T-helper 22 cell (primary cell): Measurements from ENCODE around the gene GFER.
"Not testable (repeated sequence)": the region's sequence is repeated elsewhere in the genome, so short reads cannot be mapped to it uniquely, and the experiment has no call there.

ENCODE experiments used
- DNase-seq: peaks from one replicate; pipeline ENCODE4 v3.0.0-alpha.2; 2020; ENCODE audit warnings: low read depth

The GFER gene

DNA sequence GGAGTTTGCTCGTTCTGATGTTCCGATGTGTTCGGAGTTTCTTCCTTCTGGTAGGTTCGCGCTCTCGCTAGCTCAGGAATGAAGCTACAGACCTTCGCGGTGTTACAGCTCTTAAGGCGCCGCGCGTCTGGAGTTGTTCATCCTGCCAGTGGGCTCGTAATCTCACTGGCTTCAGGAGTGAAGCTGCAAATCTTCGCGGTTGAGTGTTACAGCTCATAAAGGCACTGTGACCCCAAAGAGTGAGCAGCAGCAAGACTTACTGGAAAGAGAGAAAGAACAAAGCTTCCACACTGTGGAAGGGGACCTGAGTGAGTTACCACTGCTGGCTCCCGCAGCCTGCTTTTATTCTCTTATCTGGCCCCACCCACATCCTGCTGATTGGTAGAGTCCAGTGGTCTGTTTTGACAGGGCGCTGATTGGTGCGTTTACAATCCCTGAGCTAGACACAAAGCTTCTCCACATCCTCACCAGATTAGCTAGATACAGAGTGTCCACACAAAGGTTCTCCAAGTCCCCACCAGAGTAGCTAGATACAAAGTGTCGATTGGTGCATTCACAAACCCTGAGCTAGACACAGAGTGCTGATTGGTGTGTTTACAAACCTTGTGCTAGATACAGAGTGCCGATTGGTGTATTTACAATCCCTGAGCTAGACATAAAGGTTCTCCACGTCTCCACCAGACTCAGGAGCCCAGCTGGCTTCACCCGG, 26.4 kb upstream of the GFER start:
- DNase-seq = not testable (repeated sequence)

GRCh38 chr16:1958143-1958491, 25.9 kb upstream of the GFER start:
- DNase-seq = not testable (repeated sequence)

- no peak for DNase-seq
Measured at GRCh38 chr16:1958715-1959268, 25.2 kb upstream of the GFER start.

DNA sequence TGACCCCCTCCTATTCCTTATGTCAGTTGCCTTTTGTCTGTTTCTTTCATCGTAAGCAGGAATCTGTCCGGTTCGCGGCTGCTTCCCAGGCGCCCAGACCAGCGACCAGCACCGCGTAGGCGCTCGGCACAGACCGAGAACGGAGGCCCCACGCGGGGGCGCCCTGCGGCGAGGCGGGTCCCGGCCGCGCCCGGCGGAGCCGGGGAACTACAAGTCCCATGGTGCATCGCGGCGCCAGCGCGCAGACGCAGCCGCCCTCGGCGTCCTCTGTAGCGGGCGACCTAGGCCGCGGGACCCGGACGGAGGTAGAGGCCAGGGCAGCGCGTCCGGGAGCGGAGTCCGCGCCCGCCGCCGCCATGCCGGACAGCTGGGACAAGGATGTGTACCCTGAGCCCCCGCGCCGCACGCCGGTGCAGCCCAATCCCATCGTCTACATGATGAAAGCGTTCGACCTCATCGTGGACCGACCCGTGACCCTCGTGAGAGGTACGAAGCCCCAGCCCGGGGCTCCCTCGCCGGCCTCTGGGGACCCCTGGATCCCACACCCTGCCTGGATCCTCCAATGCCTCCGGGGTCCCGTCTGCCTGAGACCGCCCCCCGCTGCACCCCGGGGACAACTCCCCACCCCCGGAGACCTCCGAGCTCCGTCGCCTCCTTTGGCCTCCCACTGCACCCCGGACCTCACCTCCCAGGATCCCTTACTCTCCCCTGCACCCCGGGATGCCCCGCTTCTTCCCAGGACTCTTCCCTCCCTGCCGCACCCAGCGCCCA, 24.5 kb upstream of the GFER start, which contains the start of gene NDUFB10:
NDUFB10 (plus strand) TSS at position 270 of the 771 bp plus-strand sequence; CDS start at position 357, 87 bp downstream.
- DNase-seq = peak; percentile 79

DNA sequence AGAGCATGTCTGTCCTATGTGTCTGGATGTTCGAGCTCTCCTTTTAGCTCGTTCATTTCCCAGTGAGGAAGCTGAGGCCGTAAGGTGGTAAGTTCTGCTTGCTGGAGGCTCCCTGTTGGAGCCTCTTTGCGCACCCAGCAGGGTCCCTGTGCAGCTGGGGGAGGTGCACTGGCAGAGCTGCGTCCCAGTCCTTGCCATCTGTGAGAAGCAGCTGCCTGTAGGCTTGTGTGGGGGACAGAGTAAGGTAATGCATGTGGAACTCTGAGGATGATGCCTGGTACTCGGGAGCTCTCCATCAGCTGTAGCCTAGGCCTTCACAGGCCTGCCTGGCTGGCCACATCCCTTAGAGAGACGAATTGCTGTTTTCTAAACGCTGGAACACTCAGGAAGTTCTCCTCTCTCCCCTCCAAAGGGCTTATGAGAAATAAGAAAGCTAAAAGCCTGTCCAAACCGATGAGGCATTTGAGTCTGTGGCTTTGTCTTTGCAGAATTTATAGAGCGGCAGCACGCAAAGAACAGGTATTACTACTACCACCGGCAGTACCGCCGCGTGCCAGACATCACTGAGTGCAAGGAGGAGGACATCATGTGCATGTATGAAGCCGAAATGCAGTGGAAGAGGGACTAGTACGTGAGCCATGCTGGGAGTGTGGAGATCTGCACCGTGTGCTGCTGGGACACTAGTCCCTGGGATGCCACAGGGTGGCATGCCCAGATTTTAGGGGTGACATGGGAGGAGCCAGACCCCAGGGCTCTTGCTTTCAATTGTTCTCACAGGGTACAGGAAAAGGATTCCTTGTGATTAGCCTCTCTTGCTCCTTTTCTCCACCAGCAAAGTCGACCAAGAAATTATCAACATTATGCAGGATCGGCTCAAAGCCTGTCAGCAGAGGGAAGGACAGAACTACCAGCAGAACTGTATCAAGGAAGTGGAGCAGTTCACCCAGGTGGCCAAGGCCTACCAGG, 23.0 kb upstream of the GFER start:
- no peak for DNase-seq

DNA sequence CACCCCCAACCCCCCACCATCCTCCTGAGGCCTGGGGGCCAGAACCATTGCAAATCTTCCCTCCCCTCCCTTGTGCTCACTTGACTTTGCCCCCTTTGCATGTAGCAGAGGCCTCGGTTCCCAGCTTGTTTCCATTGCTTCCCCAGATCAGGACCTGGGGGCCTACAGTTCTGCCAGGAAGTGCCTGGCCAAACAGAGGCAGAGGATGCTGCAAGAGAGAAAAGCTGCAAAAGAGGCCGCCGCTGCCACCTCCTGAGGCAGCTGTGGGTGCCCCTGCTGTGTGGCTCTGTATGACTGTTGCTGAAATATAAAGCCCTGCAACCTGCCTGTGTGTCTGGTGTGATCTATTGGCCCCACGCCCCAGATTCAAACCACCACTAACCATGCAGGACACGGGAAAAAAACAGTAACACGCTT, 22.3 kb upstream of the GFER start:
- no peak for DNase-seq

- not testable (repeated sequence) for DNase-seq
Measured at GRCh38 chr16:1962161-1963153, 21.5 kb upstream of the GFER start.

DNA sequence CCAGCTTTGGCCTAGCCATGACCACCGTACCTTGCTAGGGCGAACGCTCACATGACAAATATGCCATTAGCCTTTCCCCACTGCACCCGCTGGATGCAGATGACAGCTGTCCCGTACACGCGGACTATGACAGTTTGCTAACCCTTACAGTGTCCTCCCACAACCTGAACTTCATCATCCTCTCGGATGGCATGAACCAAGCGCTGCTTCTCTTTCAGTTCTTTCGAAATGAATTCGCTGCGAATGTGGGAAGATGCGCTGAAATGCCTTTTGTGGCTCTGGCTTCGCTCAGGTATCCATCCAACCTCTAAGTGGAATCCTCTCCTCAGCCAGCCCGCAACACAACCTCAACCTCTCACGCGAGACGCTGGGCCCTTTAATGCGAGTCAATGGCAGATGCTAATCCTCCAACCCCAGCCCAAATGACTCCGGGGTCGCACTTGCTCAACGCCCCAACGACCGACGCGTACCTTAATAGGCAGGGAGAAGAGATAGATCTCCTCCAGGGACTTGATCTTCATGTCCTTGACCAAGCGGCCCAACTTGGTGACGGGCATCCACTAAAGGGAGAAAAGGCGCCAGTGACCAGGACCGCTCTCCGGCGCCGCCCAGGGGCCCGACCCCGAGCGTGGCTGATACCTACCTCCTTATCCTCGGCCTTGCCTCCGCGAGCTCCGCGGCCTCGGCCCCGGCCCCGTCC, 20.0 kb upstream of the GFER start:
- no peak for DNase-seq

- DNase-seq = peak; percentile 100
Measured at GRCh38 chr16:1964506-1965395, 19.2 kb upstream of the GFER start, which contains the start of gene RPS2. RPS2 (minus strand) TSS chr16:1964826; CDS start chr16:1964625, 201 bp downstream.

DNA sequence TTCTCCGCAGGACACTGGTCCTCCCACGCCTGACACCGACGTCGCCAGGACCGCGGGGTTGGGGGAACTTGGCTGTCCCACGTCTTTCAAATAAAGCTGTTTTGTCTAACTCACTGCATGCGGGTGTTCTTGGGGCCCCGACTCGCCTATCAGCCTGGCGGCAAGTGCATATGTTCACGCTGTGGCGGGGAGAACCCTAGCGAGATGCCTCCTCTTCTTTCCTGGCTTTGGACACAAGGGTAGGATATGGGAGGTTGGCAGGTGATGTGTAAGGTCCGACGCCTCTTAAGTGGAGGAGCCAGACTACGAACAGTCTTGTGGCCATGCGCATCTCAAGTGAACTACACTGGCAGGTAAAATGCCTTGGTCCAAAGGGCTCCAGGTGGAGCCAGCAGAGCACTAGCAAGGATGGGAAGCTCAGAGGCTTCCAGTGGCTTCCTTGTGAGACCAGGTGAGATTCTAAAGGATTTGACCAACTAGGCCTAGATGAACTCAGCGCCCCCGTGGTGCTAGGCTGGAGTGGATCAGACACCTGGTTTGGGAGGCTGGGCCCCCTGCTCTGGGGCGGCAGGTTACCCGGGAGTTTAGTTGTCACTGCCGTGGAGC, 18.5 kb upstream of the GFER start:
- no peak for DNase-seq

DNA sequence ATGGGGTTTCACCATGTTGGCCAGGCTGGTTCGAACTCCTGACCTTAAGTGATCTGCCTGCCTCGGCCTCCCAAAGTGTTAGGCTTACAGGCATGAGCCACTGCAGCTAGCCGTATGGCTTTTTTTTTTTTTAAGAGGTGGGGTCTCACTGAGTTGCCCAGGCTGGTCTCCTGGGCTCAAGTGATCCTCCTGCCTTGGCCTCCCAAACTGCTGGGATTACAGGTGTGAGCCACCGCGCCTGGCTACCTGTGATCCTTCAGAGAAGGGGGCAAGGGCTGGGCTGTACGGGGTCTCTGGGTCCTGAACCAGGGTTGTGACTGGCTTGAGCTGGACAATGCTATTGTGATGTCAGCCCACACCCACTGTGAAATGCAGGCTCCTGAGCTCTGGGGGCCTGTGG, 17.5 kb upstream of the GFER start, which contains the start of gene RNF151:
RNF151 (plus strand) TSS at position 397 of the 400 bp plus-strand sequence. CDS start 26 bp downstream, outside the sequence.
- DNase-seq = no peak

GRCh38 chr16:1968146-1968953, 15.6 kb upstream of the GFER start:
- no peak for DNase-seq

DNA sequence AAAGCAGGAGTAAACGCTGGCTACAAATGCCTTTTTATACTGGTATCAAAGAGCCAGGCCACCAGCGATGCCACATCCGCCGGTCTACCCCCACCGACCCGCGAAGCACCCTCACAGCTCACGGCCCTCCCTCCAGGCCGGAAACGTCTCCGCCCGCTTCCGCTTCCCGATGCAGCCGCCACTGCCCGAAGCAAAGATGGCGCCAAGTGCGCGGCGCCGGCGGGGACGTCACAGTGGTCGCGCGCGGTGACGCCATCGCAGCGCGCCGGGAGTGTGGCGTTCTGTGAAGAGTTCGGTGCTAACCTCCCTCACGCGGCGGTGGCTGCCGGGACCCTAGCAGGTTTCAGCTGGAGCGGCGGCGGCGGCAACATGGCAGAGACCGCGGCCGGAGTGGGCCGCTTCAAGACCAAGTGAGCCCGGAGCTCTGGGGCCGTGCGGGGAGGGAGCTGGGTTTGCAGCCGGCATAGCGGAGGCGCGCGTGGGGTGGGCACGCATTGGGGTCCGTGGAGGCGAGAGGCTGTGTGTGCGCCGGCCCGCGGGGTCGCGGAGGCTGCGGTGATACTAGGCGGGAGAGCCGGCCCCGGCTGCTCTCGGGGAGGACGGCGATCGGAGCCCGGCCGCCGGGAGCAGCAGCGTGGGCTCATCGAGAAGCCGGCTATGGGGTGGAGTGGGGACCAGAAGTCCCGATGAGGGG, 12.1 kb upstream of the GFER start, which contains the start of gene TBL3:
TBL3 (plus strand) TSS at position 258 of the 694 bp plus-strand sequence; CDS start at position 370, 112 bp downstream.
- DNase-seq = peak; percentile 95

GRCh38 chr16:1972490-1972877, 11.5 kb upstream of the GFER start:
- DNase-seq = no peak

GRCh38 chr16:1973461-1974156, 10.4 kb upstream of the GFER start:
- no peak for DNase-seq
